SK-N-SH (cell line): Measurements from ENCODE around the gene KNL1. TPM values are rescaled to one million over a fixed set of nuclear protein-coding genes. Genes with fewer than 3 reads are reported as not detected.

ENCODE experiments used
- CTCF ChIA-PET: fragments of 300-600, 350-600 bp; formaldehyde crosslinking; extraction: SDS; loops from one replicate; lab custom pipeline; 2021; lab: Yijun Ruan, JAX
- POLR2A ChIA-PET: fragments of 350-600 bp; sonication (Branson Sonifier 250); formaldehyde crosslinking; extraction: SDS; loops from one replicate; lab custom pipeline; 2020; ENCODE audit warnings: antibody characterized with exemption, inconsistent platforms; lab: Yijun Ruan, JAX
- DNase-seq: peaks from one replicate; pipeline ENCODE4 v3.0.0; 2012
- H2AFZ ChIP-seq: fragments of 200-600 bp; sonication (generic); 2 replicates; pipeline ENCODE4 v1.8.1; 2016; ENCODE audit warnings: antibody characterized with exemption, mild to moderate bottlenecking, low read depth
- H3F3A ChIP-seq: fragments of 200-600 bp; sonication (generic); replicated peaks from 2 replicates; pipeline ENCODE3; 2016; ENCODE audit warnings: antibody characterized with exemption, mild to moderate bottlenecking; ENCODE audit not compliant: insufficient read depth
- H3K27ac ChIP-seq, 2 experiments: fragments of 200-500 bp in 1 of 2; fragments of 200-600 bp in 1 of 2; sonication (Bioruptor generic) in 1 of 2; sonication (generic), shearing (Covaris generic) in 1 of 2; 2 replicates each; pipeline versions ENCODE4 v1.5.1 to v1.6.1; 2014 to 2016; ENCODE audit warnings: low read depth in 2 of 2, inconsistent platforms in 1 of 2, low read length in 1 of 2, mild to moderate bottlenecking in 1 of 2, mixed read lengths in 1 of 2
- H3K27me3 ChIP-seq: fragments of 200-600 bp; sonication (generic), shearing (Covaris generic); 2 replicates; pipeline ENCODE4 v1.6.1; 2016; ENCODE audit warnings: mixed run types; ENCODE audit not compliant: insufficient read depth
- H3K36me3 ChIP-seq, 2 experiments: fragments of 200-500 bp in 1 of 2; fragments of 200-600 bp in 1 of 2; sonication (Bioruptor generic) in 1 of 2; sonication (generic) in 1 of 2; replicated peaks in 1 of 2; 2 replicates each; pipeline versions ENCODE3 to v1.5.1; 2014 to 2016; ENCODE audit warnings: low read length in 1 of 2, mild to moderate bottlenecking in 1 of 2; ENCODE audit not compliant: insufficient read depth in 2 of 2, control insufficient read depth in 1 of 2
- H3K4me1 ChIP-seq, 2 experiments: fragments of 200-500 bp in 1 of 2; fragments of 200-600 bp in 1 of 2; sonication (Bioruptor generic) in 1 of 2; sonication (generic), shearing (Covaris generic) in 1 of 2; 2 replicates each; pipeline versions ENCODE4 v1.5.1 to v1.6.1; 2014 to 2016; ENCODE audit warnings: low read depth in 1 of 2, low read length in 1 of 2, mixed run types in 1 of 2; ENCODE audit not compliant: insufficient read depth in 2 of 2, control insufficient read depth in 1 of 2
- H3K4me2 ChIP-seq: fragments of 200-600 bp; sonication (generic), shearing (Covaris generic); 2 replicates; pipeline ENCODE4 v1.6.1; 2017; ENCODE audit warnings: mixed run types
- H3K4me3 ChIP-seq, 2 experiments: fragments of 200-500 bp in 1 of 2; fragments of 200-600 bp in 1 of 2; sonication (Bioruptor generic) in 1 of 2; sonication (generic), shearing (Covaris generic) in 1 of 2; 2 replicates each; pipeline versions ENCODE4 v1.5.1 to v1.8.1; 2014 to 2016; ENCODE audit warnings: low read depth in 2 of 2, inconsistent platforms in 1 of 2, low read length in 1 of 2, mild to moderate bottlenecking in 1 of 2, mixed read lengths in 1 of 2, moderate library complexity in 1 of 2
- H3K79me2 ChIP-seq: fragments of 200-600 bp; sonication (generic); 2 replicates; pipeline ENCODE4 v1.8.1; 2017; ENCODE audit warnings: mild to moderate bottlenecking; ENCODE audit not compliant: insufficient read depth
- H3K9ac ChIP-seq: fragments of 200-600 bp; sonication (generic); 2 replicates; pipeline ENCODE4 v1.6.1; 2017; ENCODE audit warnings: mixed run types
- H3K9me2 ChIP-seq: fragments of 200-600 bp; sonication (generic); 2 replicates; pipeline ENCODE4 v1.6.1; 2017; ENCODE audit warnings: mixed run types
- H3K9me3 ChIP-seq: fragments of 200-600 bp; sonication (generic); 2 replicates; pipeline ENCODE4 v1.6.1; 2017; ENCODE audit warnings: mixed run types, mild to moderate bottlenecking, moderate library complexity
- H4K20me1 ChIP-seq: fragments of 200-600 bp; sonication (generic); 2 replicates; pipeline ENCODE4 v1.6.1; 2017; ENCODE audit warnings: mild to moderate bottlenecking, mixed run types; ENCODE audit not compliant: insufficient read depth
- CHD2 ChIP-seq: fragments of 150-350 bp; IDR thresholded peaks from 2 replicates; pipeline ENCODE4 v1.6.1; 2018; ENCODE audit warnings: low read length; ENCODE audit not compliant: partially characterized antibody
- CTCF ChIP-seq: fragments of 200-600 bp; sonication (generic); IDR thresholded peaks from 2 replicates; pipeline ENCODE4 v1.6.1; 2017; ENCODE audit warnings: antibody characterized with exemption, mild to moderate bottlenecking, moderate library complexity
- ELF1 ChIP-seq: IDR thresholded peaks from 2 replicates; pipeline ENCODE4 v1.4.0; 2012
- EP300 ChIP-seq, 2 experiments: IDR thresholded peaks; 2 replicates each; pipeline versions ENCODE4 v1.4.0 to v1.6.1; 2012; ENCODE audit warnings: borderline replicate concordance in 1 of 2, low read depth in 1 of 2, low read length in 1 of 2
- FOXJ3 ChIP-seq: sonication (generic); formaldehyde crosslinking; IDR thresholded peaks from 2 replicates; pipeline ENCODE4 v1.5.1; 2020; ENCODE audit warnings: mild to moderate bottlenecking, missing genetic modification reagents
- FOXM1 ChIP-seq: IDR thresholded peaks from 2 replicates; pipeline ENCODE4 v1.4.0; 2012; ENCODE audit warnings: low read depth, mild to moderate bottlenecking
- MAX ChIP-seq: IDR thresholded peaks from 2 replicates; pipeline ENCODE4 v1.4.0; 2012; ENCODE audit warnings: low read depth
- MEF2A ChIP-seq: IDR thresholded peaks from 2 replicates; pipeline ENCODE4 v1.4.0; 2012; ENCODE audit warnings: low read depth, borderline replicate concordance
- NRF1 ChIP-seq: IDR thresholded peaks from 2 replicates; pipeline ENCODE4 v1.6.1; 2012; ENCODE audit warnings: low read depth, mild to moderate bottlenecking, low read length
- RXRA ChIP-seq: IDR thresholded peaks from 2 replicates; pipeline ENCODE4 v1.4.0; 2012; ENCODE audit warnings: low read depth, mild to moderate bottlenecking, borderline replicate concordance
- SIN3A ChIP-seq: IDR thresholded peaks from 2 replicates; pipeline ENCODE4 v1.6.1; 2012; ENCODE audit warnings: low read depth, mild to moderate bottlenecking, low read length, moderate library complexity, borderline replicate concordance
- SMC3 ChIP-seq: IDR thresholded peaks from 2 replicates; pipeline ENCODE4 v1.6.1; 2012; ENCODE audit warnings: low read depth, low read length, improper control_type of control experiment
- ZBTB33 ChIP-seq: IDR thresholded peaks from 2 replicates; pipeline ENCODE4 v1.4.0; 2012; ENCODE audit warnings: low read depth, borderline replicate concordance
- WGBS: methylation state at CpG from one replicate; pipeline ENCODE4 v1.1.6; 2017; ENCODE audit warnings: low lambda C conversion rate; 5-methylcytosine and 5-hydroxymethylcytosine counted together
- polyA plus RNA-seq, 3 experiments: library from polyadenylated mRNA; depleted of rRNA; stranded (reverse); fragments of >200 nt; gene quantifications; 2 replicates each; pipeline ENCODE4 v1.2.3, GENCODE V29; 2012

The KNL1 gene
- polyA plus RNA-seq, 1 of the 3 experiments (the other 2 are of a cell fraction), result 1.6 TPM

- Histone ChIP-seq H3K4me1 (no peaks in the 10 kb centered on the region; a peak in 1 of 4 replicates), H3K9me3 (no peaks in the 10 kb centered on the region), H3K27ac (no peak overlapping the region), H3K4me3 (no peak overlapping the region)
- TF ChIP-seq CHD2 (no peak), SIN3A (no peak), CTCF (no peak), MEF2A (no peak), ZBTB33 (no peak), ELF1 (no peak), SMC3 (no peak), RXRA (no peak), FOXM1 (no peak), MAX (no peak), FOXJ3 (no peak), NRF1 (no peak), EP300 (IDR thresholded peaks at IDR 0.05; ENCODE audit: borderline replicate concordance in 1 of 2, low read depth in 1 of 2, low read length in 1 of 2) (no peak)
- TF ChIP-seq, all 33 proteins: peak for 0
- H3K9ac ChIP-seq, result no peak overlapping the region
- H3K9me2 ChIP-seq, result no peaks in the 10 kb centered on the region
- ChIA-PET CTCF (interaction anchor here (1.3 kb wide), 1 partner anchor 34 kb away, joined by 4 read pairs; no protein-coding TSS in a partner anchor), POLR2A (no interaction called here)
- no peak overlapping the region for H2AFZ ChIP-seq
- H3K27me3 ChIP-seq, result no peaks in the 10 kb centered on the region
- no peak overlapping the region for H3K4me2 ChIP-seq
- H3K36me3 ChIP-seq, result peaks cover 4 to 37% of the 10 kb centered on the region in 2 experiments
- H3F3A ChIP-seq, result no peaks in the 10 kb centered on the region
- no peak for DNase-seq
- WGBS, result 95% methylated on average over 2 of the region's 2 CpGs
- peaks cover 17% of the 10 kb centered on the region for H3K79me2 ChIP-seq
- H4K20me1 ChIP-seq, result no peaks in the 10 kb centered on the region
Observed at GRCh38 chr15:40555876-40556275, 38.2 kb upstream of the KNL1 start.
